Osteoblast (primary cell): ENCODE data around the gene LYRM9. TPM values are rescaled to one million over a fixed set of nuclear protein-coding genes. Genes with fewer than 3 reads are reported as not detected.

Source experiments
- DNase-seq: peaks from one replicate; pipeline ENCODE4 v3.0.0; 2011; ENCODE audit warnings: low spot score, mixed read lengths; ENCODE audit not compliant: insufficient read length; ENCODE audit errors: missing footprints
- H2AFZ ChIP-seq: 2 replicates; pipeline ENCODE4 v1.6.0; 2011; ENCODE audit warnings: mild to moderate bottlenecking, low read length
- H3K27ac ChIP-seq: 2 replicates; pipeline ENCODE4 v1.5.1; 2011; ENCODE audit warnings: mild to moderate bottlenecking, low read depth, low read length, moderate library complexity
- H3K27me3 ChIP-seq: 2 replicates; pipeline ENCODE4 v1.6.0; 2012; ENCODE audit warnings: mild to moderate bottlenecking, control low read depth, inconsistent platforms, low read length, moderate library complexity; ENCODE audit not compliant: insufficient read depth
- H3K36me3 ChIP-seq: 2 replicates; pipeline ENCODE4 v1.5.1; 2011; ENCODE audit warnings: mild to moderate bottlenecking, low read length, control low read depth, moderate library complexity; ENCODE audit not compliant: insufficient read depth
- H3K4me1 ChIP-seq: 2 replicates; pipeline ENCODE4 v1.5.1; 2011; ENCODE audit warnings: mild to moderate bottlenecking, low read length, control low read depth, moderate library complexity; ENCODE audit not compliant: insufficient read depth
- H3K4me2 ChIP-seq: 2 replicates; pipeline ENCODE4 v1.6.0; 2011; ENCODE audit warnings: mild to moderate bottlenecking, low read length; ENCODE audit not compliant: insufficient read depth
- H3K4me3 ChIP-seq: fragments of 200-600 bp; sonication (generic); 3 replicates; pipeline ENCODE4 v1.5.1; 2012; ENCODE audit warnings: mild to moderate bottlenecking, low read length, inconsistent platforms; ENCODE audit not compliant: insufficient read depth
- H3K79me2 ChIP-seq: 2 replicates; pipeline ENCODE4 v1.6.0; 2012; ENCODE audit warnings: mild to moderate bottlenecking, low read length, control low read depth, inconsistent platforms; ENCODE audit not compliant: insufficient read depth
- H3K9me3 ChIP-seq: 2 replicates; pipeline ENCODE4 v1.5.1; 2011; ENCODE audit warnings: low read depth, low read length, control low read depth
- H4K20me1 ChIP-seq: 2 replicates; pipeline ENCODE4 v1.6.0; 2012; ENCODE audit warnings: mild to moderate bottlenecking, low read length, control low read depth; ENCODE audit not compliant: insufficient read depth
- CTCF ChIP-seq: IDR thresholded peaks from 2 replicates; pipeline ENCODE4 v1.5.1; 2011; ENCODE audit warnings: mild to moderate bottlenecking, low read depth, low read length, moderate library complexity; ENCODE audit errors: extremely low read depth
- total RNA-seq: library from RNA; depleted of rRNA; stranded (reverse); fragments of >200 nt; gene quantifications from 2 replicates; pipeline ENCODE4 v1.2.3, GENCODE V29; 2012

LYRM9 gene
- total RNA-seq, 1 donor = 18.1 TPM

- Histone ChIP-seq H3K27ac (no peak overlapping the region), H3K36me3 (no peaks in the 10 kb centered on the region), H3K27me3 (peaks cover 8% of the 10 kb centered on the region), H2AFZ (no peak overlapping the region), H4K20me1 (no peaks in the 10 kb centered on the region), H3K79me2 (no peaks in the 10 kb centered on the region), H3K4me3 (no peak overlapping the region), H3K4me1 (no peaks in the 10 kb centered on the region), H3K9me3 (no peaks in the 10 kb centered on the region), H3K4me2 (no peak overlapping the region)
- TF ChIP-seq CTCF = no peak
- DNase-seq = no peak
Observed at GRCh38 chr17:27928587-27928986, 35.4 kb upstream of the LYRM9 start.

GRCh38 chr17:27927781-27928180, 34.6 kb upstream of the LYRM9 start:
- no peak overlapping the region for H2AFZ ChIP-seq
- H3K4me1 ChIP-seq = no peaks in the 10 kb centered on the region
- no peak overlapping the region for H3K4me2 ChIP-seq
- H3K27me3 ChIP-seq = peaks cover 8% of the 10 kb centered on the region
- no peak overlapping the region for H3K27ac ChIP-seq
- no peaks in the 10 kb centered on the region for H3K36me3 ChIP-seq
- no peaks in the 10 kb centered on the region for H3K9me3 ChIP-seq
- H4K20me1 ChIP-seq = no peaks in the 10 kb centered on the region
- no peak overlapping the region for H3K4me3 ChIP-seq
- H3K79me2 ChIP-seq = no peaks in the 10 kb centered on the region
- no peak for DNase-seq
- TF ChIP-seq CTCF = no peak

- no peak for TF ChIP-seq CTCF
Observed at GRCh38 chr17:27921599-27921998, 28.4 kb upstream of the LYRM9 start.

GRCh38 chr17:27921077-27921476, 27.9 kb upstream of the LYRM9 start:
- no peak overlapping the region for H2AFZ ChIP-seq
- no peak overlapping the region for H3K27ac ChIP-seq
- H3K4me1 ChIP-seq = no peaks in the 10 kb centered on the region
- no peak overlapping the region for H3K4me2 ChIP-seq
- no peaks in the 10 kb centered on the region for H3K79me2 ChIP-seq
- no peaks in the 10 kb centered on the region for H3K36me3 ChIP-seq
- H3K4me3 ChIP-seq = no peak overlapping the region
- DNase-seq = no peak
- no peak for TF ChIP-seq CTCF
- H3K9me3 ChIP-seq = no peaks in the 10 kb centered on the region
- no peaks in the 10 kb centered on the region for H4K20me1 ChIP-seq
- H3K27me3 ChIP-seq = no peaks in the 10 kb centered on the region

More at GRCh38 chr17:27921599-27921998, 28.4 kb upstream of the LYRM9 start:
- no peak for DNase-seq
- H3K79me2 ChIP-seq = no peaks in the 10 kb centered on the region
- no peaks in the 10 kb centered on the region for H3K27me3 ChIP-seq
- H3K27ac ChIP-seq = no peak overlapping the region
- no peaks in the 10 kb centered on the region for H4K20me1 ChIP-seq
- no peak overlapping the region for H2AFZ ChIP-seq
- H3K4me1 ChIP-seq = no peaks in the 10 kb centered on the region
- H3K36me3 ChIP-seq = no peaks in the 10 kb centered on the region
- H3K4me3 ChIP-seq = no peak overlapping the region
- H3K4me2 ChIP-seq = no peak overlapping the region
- no peaks in the 10 kb centered on the region for H3K9me3 ChIP-seq
